ENCODE results near the gene ITGB2.

The ITGB2 gene

DNA sequence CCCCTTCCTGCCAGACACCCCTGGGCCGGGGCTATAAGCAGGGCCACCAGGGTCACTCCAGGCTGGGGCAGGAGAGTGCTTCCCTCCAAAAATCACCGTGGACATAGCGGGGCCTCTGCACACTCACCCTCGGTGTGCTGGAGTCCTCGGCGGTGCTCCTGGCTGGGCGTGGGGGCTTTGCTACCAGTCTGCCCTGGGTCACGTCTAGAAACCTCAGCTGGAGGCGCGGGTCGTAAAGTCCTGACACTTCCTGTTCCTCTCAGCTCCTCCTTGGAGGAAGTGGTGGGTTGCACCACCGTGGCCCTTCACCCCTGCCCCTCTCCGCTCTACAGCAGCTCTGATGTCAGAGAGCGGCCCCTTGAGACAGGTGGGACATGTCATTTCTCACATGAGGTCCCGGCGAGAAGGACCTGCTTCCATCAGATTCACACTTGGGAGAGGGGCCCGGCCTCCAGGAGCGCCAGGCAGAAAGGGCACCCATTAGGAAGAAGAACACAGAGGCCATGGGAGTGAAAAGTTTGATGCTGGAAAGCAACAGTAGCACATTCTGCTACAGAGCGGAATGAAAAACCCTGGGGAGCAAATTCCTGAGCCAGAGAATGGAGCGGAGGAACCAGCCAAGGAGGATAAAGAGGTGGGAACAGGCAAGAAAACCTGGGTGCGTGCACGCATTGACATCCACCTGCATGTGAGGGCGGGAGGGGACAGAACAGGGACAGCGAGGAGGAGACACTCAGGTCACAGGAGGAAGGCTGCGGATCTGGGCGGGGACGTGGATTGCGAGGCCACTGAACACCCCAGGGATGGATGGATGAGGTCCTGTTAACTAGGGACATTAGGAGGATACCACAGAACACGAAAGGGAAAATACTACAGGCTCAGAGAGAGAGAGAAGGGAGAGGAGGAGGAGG, at the start of gene ITGB2:
ITGB2 (minus strand) TSS at position 206 of the 911 bp plus-strand sequence. CDS start 10,117 bp downstream, outside the sequence.
- H3K4me3 ChIP-seq: peak within 1 kb of the TSS; percentile 68
- H3K9ac ChIP-seq: peak within 1 kb of the TSS; percentile 77
- peaks cover 75% of the 10 kb centered on the region for H3K4me1 ChIP-seq
- peak; percentile 48; the same call in 1 of the 2 replicates for TF ChIP-seq Cebpa-rat (IDR thresholded peaks at IDR 0.05)
- no peaks in the 10 kb centered on the region for H3K9me3 ChIP-seq
- no peaks in the 10 kb centered on the region for H4K20me1 ChIP-seq
- H3K36me3 ChIP-seq: no peaks in the 10 kb centered on the region
- H3K27ac ChIP-seq: peak within 1 kb of the TSS; percentile 85
- peak within 1 kb of the TSS; percentile 98 for H3K4me2 ChIP-seq
- H3K27me3 ChIP-seq: no peaks in the 10 kb centered on the region

- Histone ChIP-seq H3K4me1 (peaks cover 95% of the 10 kb centered on the region), H4K20me1 (peaks cover 93% of the 10 kb centered on the region), H3K27me3 (no peaks in the 10 kb centered on the region), H3K9me3 (no peaks in the 10 kb centered on the region), H3K9ac (peak overlapping the region; percentile 47; the same call in 1 of the 2 replicates), H3K27ac (peak overlapping the region; percentile 74), H3K4me3 (peak overlapping the region; percentile 43), H3K4me2 (peak overlapping the region; percentile 88), H3K36me3 (peaks cover 35% of the 10 kb centered on the region)
- no peak for TF ChIP-seq Cebpa-rat (IDR thresholded peaks at IDR 0.05)
Measured at GRCh38 chr21:44969931-44970755, 49.4 kb upstream of the ITGB2 start.

DNA sequence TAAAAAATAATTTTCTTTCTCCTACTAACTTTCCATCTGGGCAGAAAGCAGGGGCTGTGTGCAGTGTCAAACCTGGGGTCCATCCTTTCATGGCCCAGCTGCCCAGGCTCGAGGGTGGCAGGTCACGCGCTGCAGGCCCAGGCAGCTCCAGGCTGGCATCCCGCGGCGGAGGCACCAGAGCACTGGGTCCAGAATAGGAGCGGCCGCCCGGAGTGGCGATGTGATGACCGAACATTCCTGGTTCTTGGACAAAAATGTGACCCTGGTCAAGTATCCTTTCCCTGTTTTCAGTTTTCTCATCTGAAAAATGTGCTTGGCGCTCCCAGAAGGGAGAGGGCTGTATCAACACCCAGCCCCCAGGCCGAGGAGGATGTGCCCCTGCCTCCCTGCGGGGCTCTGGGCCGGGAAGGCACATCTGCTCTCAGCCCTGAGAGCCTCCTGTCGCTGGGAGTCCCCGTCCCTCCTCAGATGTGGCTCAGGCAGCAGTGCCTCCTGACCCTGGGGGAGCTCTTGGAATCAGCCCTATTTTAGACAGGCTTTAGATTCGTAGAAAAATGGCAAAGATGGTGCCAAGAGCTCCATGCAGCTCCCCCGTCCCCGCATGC, 48.5 kb upstream of the ITGB2 start:
- peaks cover 27% of the 10 kb centered on the region; the same call in 1 of the 2 replicates for H3K36me3 ChIP-seq
- H3K4me1 ChIP-seq: peaks cover 96% of the 10 kb centered on the region
- H3K27ac ChIP-seq: peak overlapping the region; percentile 74
- no peak for TF ChIP-seq Cebpa-rat (IDR thresholded peaks at IDR 0.05)
- H3K9me3 ChIP-seq: no peaks in the 10 kb centered on the region
- no peaks in the 10 kb centered on the region for H3K27me3 ChIP-seq
- H4K20me1 ChIP-seq: peaks cover 93% of the 10 kb centered on the region
- peak overlapping the region; percentile 88 for H3K4me2 ChIP-seq
- H3K9ac ChIP-seq: peak overlapping the region; percentile 49; the same call in 1 of the 2 replicates
- H3K4me3 ChIP-seq: peak overlapping the region; percentile 43

DNA sequence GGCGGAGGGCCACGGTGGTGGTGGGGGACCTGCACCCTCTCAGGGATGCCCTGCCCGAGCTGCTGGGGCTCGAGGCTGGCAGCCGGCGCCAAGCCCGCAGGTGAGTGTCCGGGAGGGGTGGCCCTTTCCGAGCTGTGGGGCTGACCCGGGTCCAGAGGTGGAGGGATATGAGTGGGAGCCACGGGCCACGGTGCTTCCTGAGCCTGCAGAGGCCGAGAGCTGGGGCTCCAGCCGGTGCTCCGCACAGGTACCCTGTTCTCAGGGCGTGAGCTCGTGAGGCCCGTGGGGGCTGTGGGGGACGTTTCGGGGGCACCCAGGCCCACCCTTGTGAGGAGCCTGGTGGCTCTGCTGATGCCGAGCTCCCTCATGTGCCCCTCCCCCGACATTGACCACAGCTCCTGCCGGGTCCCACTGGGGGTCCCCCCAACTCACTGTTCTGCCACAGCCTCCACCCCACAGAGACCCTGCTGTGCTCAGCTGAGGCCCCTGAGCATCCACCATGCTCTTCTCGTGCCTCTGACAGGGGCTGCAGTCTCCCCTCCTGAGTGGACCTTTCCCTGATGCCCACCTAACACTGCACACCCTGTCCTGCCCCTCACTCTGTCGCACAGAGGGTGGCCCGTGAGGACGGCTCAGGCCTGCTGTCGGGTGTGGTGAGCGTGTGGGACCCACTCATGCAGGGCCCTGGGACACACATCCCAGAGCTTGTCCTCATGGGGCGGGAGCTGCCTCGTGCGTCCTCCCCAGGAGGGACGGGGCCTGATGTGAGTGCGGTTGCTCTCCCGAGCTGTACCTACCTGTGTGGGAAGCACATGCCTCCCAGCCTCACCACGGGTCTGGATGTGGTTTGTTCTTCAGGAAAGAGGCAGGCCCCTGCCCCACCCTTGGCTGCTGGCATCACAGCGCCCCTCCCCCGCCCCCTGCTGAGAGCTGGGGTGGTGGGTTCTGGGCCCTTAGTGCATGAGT, 46.7 kb upstream of the ITGB2 start:
- H3K36me3 ChIP-seq: peaks cover 27% of the 10 kb centered on the region
- H3K4me3 ChIP-seq: peak overlapping the region; percentile 2; the same call in 1 of the 2 replicates
- H3K27ac ChIP-seq: peak overlapping the region; percentile 32; the same call in 1 of the 2 replicates

DNA sequence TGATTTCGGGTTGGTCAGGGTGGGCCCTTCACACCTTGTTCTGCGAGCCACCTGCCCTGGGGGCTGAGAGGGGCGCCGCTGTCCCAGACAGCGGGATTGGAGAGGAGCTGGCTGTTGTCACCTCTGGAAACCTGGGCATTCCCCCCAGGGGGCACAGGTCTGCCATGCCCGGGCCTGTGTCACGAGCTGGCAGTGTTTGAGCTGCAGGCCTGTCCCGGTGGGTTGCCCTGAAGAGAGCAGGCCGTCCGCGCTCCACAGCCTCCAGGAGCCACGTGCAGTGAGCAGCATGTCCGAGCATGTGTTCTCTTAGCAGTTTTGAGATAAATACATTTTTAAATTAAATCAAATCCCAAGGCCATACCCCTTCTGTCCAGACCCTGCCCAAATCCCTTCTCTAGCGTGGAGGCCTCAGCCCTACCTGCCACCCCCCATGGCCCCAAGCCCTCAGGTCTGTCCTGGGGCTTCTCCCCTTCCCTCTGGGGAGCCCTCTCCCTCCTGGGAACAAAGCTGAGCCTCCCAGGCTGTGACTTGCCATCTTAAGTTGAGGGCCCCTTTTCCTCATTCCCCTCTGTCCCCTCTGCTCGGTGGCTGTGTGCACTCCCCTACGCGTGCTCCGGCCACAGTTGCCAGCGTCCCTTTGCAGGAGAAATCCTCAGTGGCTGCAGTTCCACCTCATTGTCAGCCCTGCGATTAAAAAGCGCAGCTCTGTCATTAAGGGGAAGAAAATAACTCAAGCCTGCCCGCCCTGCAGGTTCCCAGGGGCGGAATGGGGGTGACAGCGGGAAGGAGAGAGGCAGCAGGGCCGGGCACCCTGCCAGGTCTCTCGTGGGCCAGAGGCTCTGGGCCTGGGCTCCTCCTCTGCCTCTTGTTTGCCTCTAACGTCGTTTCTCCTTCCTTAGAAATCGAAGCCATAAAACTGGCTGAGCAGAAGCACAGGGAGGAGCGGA, 45.7 kb upstream of the ITGB2 start:
- peaks cover 95% of the 10 kb centered on the region for H3K4me1 ChIP-seq
- peak overlapping the region; percentile 88 for H3K4me2 ChIP-seq
- H3K27ac ChIP-seq: peak overlapping the region; percentile 32; the same call in 1 of the 2 replicates
- H3K4me3 ChIP-seq: peak overlapping the region; percentile 14; the same call in 1 of the 2 replicates
- no peaks in the 10 kb centered on the region for H3K27me3 ChIP-seq
- H3K36me3 ChIP-seq: peaks cover 32% of the 10 kb centered on the region
- no peaks in the 10 kb centered on the region for H3K9me3 ChIP-seq
- H3K9ac ChIP-seq: peak overlapping the region; percentile 12; the same call in 1 of the 2 replicates
- peaks cover 97% of the 10 kb centered on the region for H4K20me1 ChIP-seq
- TF ChIP-seq Cebpa-rat (IDR thresholded peaks at IDR 0.05): no peak

More for the DNA sequence above, 46.7 kb upstream of the ITGB2 start:
- H4K20me1 ChIP-seq: peaks cover 97% of the 10 kb centered on the region
- H3K4me1 ChIP-seq: peaks cover 99% of the 10 kb centered on the region
- peak overlapping the region; percentile 88 for H3K4me2 ChIP-seq
- no peak for TF ChIP-seq Cebpa-rat (IDR thresholded peaks at IDR 0.05)
- no peaks in the 10 kb centered on the region for H3K9me3 ChIP-seq
- H3K27me3 ChIP-seq: no peaks in the 10 kb centered on the region
- no peak overlapping the region for H3K9ac ChIP-seq

GRCh38 chr21:44965251-44966022, 44.7 kb upstream of the ITGB2 start:
- peak overlapping the region; percentile 32; the same call in 1 of the 2 replicates for H3K27ac ChIP-seq
- peaks cover 87% of the 10 kb centered on the region for H3K4me1 ChIP-seq
- peaks cover 97% of the 10 kb centered on the region for H4K20me1 ChIP-seq
- peak overlapping the region; percentile 88 for H3K4me2 ChIP-seq
- H3K4me3 ChIP-seq: 0 out of 2 replicates have a peak overlapping the region, but pooled peaks have one; percentile 14
- no peaks in the 10 kb centered on the region for H3K9me3 ChIP-seq
- H3K9ac ChIP-seq: peak overlapping the region; percentile 20
- peaks cover 42% of the 10 kb centered on the region for H3K36me3 ChIP-seq
- no peak for TF ChIP-seq Cebpa-rat (IDR thresholded peaks at IDR 0.05)
- H3K27me3 ChIP-seq: no peaks in the 10 kb centered on the region

DNA sequence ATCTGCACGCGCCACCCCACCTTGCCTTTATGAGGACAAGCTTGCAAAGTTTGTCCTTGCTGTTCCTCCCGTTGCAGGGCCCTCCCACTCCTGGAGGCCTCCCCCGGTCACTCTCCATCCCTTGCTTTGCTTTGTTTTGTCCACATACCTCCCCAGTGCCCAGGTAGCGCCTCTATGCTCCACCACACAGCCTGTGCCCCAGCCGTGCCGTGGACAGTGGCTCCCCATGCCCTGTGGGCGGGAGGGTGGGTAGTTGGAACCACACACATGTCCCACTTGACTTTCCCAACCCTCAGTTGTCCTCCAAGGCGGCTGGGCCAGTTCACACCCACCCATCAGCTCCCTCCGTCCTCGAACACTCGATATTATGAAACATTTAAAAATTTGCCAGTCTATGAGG, 43.7 kb upstream of the ITGB2 start:
- H3K4me1 ChIP-seq: peaks cover 87% of the 10 kb centered on the region
- H3K9me3 ChIP-seq: no peaks in the 10 kb centered on the region
- H3K27ac ChIP-seq: no peak overlapping the region
- H3K36me3 ChIP-seq: peaks cover 52% of the 10 kb centered on the region
- H3K4me2 ChIP-seq: peak overlapping the region; percentile 88
- no peaks in the 10 kb centered on the region for H3K27me3 ChIP-seq
- H3K4me3 ChIP-seq: no peak overlapping the region
- peaks cover 97% of the 10 kb centered on the region for H4K20me1 ChIP-seq
- H3K9ac ChIP-seq: no peak overlapping the region
- TF ChIP-seq Cebpa-rat (IDR thresholded peaks at IDR 0.05): no peak
